ENCODE measurements around the gene NDUFA6.

Gene NDUFA6

DNA sequence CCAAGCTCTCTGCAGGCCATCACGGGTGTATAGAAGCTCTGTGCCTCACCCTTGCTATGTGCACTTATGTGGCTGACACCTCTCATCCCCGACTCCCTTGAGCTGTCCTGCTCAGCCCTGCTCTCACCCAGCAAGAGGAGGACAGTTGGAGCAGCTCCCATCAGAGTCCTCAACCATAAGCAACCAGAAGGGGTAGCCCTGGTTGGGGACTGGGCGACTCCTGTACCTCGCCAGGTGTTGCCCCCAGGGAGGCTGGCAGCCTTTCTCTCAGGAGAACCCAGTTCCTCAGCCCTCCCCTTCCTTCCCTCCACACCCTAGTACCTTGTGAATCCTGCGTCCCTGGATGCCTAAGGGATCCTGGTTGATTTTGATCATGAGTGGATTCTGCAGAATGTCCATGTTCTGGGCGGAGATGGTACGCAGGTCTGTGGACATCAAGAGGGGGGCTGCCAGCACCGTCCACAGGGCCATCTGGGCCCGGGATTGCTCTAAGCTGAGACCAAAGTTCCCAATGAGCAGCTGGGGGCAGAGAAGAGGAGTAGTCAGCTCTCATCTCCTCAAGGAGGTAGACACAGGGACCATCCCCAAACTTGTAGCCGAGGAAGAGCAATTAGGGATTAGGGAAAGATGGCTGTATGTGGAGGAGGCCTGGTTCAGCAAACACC lies 27.9 kb downstream of the NDUFA6 start:
- Histone ChIP-seq H3K4me1 (ENCODE audit: control insufficient read depth, insufficient read depth, low read length, poor library complexity, severe bottlenecking) (no peaks in the 10 kb centered on the region), H3K27ac (ENCODE audit: insufficient read depth, low read length, poor library complexity, severe bottlenecking) (no peak overlapping the region), H3K27me3 (replicated peaks; ENCODE audit: control insufficient read depth, insufficient read depth, low read length, poor library complexity, severe bottlenecking) (no peaks in the 10 kb centered on the region), H3K4me3 (ENCODE audit: insufficient read depth, low read depth, low read length, poor library complexity, severe bottlenecking) (no peak overlapping the region), H3K36me3 (ENCODE audit: control insufficient read depth, insufficient read depth, low read length) (peaks cover 60% of the 10 kb centered on the region), H3K9me3 (ENCODE audit: control insufficient read depth, low read length) (no peaks in the 10 kb centered on the region)
- DNase-seq = no peak

DNA sequence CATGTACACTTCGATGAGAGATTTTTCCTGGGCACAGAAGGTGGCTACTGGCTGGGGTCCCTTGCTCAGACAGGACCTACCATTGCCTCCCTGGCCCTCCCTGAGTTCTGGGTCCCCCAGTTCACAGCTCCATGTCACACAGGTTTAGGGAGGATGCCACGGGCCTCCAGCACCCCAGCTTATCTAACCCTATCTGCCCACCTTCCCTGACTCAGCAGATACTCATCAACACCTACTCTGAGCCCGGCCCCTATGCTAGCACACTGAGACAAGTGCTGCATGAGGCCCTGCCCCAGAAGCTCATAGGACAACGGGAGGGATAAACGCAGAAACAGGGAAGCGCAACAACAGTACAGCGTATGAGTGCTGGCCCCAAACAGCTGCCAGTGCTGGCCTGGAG lies 29.5 kb downstream of the NDUFA6 start:
- H3K27ac ChIP-seq (ENCODE audit: insufficient read depth, low read length, poor library complexity, severe bottlenecking) = no peak overlapping the region
- no peak for DNase-seq
- H3K9me3 ChIP-seq (ENCODE audit: control insufficient read depth, low read length) = peaks cover 9% of the 10 kb centered on the region
- H3K4me3 ChIP-seq (ENCODE audit: insufficient read depth, low read depth, low read length, poor library complexity, severe bottlenecking) = no peak overlapping the region
- no peaks in the 10 kb centered on the region for H3K4me1 ChIP-seq (ENCODE audit: control insufficient read depth, insufficient read depth, low read length, poor library complexity, severe bottlenecking)
- peaks cover 47% of the 10 kb centered on the region for H3K36me3 ChIP-seq (ENCODE audit: control insufficient read depth, insufficient read depth, low read length)
- no peaks in the 10 kb centered on the region for H3K27me3 ChIP-seq (replicated peaks; ENCODE audit: control insufficient read depth, insufficient read depth, low read length, poor library complexity, severe bottlenecking)

DNA sequence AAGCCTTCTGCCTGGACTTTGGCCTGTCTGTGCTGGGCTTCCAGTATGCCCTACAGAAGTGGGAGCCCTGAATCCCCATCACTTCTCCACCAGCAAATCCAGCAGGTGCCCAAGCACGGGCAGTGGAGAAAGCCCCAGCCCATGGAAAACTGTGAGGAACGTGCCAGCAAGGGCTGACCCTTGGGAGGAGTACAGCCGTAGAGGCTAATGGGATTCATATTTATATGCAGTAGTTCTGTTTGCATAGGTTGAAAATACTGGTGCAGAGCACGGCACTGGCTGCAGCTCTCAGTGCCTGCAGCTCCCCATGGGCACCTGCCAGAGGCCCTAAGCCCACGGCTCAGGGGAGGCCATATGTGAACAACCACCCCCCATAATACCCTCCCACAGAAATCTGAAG lies 30.1 kb downstream of the NDUFA6 start:
- H3K9me3 ChIP-seq (ENCODE audit: control insufficient read depth, low read length) = peaks cover 9% of the 10 kb centered on the region
- DNase-seq = no peak
- H3K27ac ChIP-seq (ENCODE audit: insufficient read depth, low read length, poor library complexity, severe bottlenecking) = no peak overlapping the region
- H3K4me1 ChIP-seq (ENCODE audit: control insufficient read depth, insufficient read depth, low read length, poor library complexity, severe bottlenecking) = no peaks in the 10 kb centered on the region
- peaks cover 41% of the 10 kb centered on the region for H3K36me3 ChIP-seq (ENCODE audit: control insufficient read depth, insufficient read depth, low read length)
- H3K4me3 ChIP-seq (ENCODE audit: insufficient read depth, low read depth, low read length, poor library complexity, severe bottlenecking) = no peak overlapping the region
- no peaks in the 10 kb centered on the region for H3K27me3 ChIP-seq (replicated peaks; ENCODE audit: control insufficient read depth, insufficient read depth, low read length, poor library complexity, severe bottlenecking)

DNA sequence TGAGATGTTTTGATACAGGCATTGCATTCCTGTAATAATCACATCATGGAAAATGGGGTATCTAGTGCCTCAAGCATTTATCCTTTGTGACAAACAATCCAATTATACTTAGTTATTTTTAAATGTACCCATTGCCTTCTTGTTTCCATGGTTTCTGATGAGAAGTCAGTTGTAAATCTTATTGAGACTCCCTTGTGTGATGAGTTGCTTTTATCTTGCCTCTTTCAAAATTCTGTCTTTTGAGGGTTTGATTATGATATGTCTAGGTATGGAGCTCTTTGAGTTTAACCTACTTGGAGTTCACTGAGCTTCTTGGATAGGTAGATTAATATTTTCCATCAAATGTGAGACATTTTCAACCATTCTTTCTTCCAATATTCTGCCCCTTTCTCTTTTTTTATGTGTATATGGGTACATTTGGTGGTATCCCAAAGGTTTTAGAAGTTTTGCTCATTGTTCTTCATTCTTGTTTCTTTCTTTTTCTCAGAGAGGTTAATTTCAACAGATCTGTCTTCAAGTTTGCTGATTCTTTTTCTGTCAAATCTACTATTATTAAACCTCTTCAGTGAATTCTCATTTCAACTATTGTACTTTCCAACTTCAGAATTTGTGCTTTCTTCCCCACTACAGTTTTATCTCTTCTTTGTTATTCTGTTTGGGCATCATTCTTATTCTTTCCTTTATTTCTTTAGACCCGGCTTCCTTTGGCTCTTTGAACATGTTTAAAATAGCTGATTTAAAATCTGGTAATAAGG lies 33.6 kb downstream of the NDUFA6 start:
- peaks cover 9% of the 10 kb centered on the region for H3K9me3 ChIP-seq (ENCODE audit: control insufficient read depth, low read length)
- no peak for DNase-seq
- H3K4me1 ChIP-seq (ENCODE audit: control insufficient read depth, insufficient read depth, low read length, poor library complexity, severe bottlenecking) = no peaks in the 10 kb centered on the region
- H3K36me3 ChIP-seq (ENCODE audit: control insufficient read depth, insufficient read depth, low read length) = peaks cover 28% of the 10 kb centered on the region
- H3K27ac ChIP-seq (ENCODE audit: insufficient read depth, low read length, poor library complexity, severe bottlenecking) = no peak overlapping the region
- no peaks in the 10 kb centered on the region for H3K27me3 ChIP-seq (replicated peaks; ENCODE audit: control insufficient read depth, insufficient read depth, low read length, poor library complexity, severe bottlenecking)
- no peak overlapping the region for H3K4me3 ChIP-seq (ENCODE audit: insufficient read depth, low read depth, low read length, poor library complexity, severe bottlenecking)

DNA sequence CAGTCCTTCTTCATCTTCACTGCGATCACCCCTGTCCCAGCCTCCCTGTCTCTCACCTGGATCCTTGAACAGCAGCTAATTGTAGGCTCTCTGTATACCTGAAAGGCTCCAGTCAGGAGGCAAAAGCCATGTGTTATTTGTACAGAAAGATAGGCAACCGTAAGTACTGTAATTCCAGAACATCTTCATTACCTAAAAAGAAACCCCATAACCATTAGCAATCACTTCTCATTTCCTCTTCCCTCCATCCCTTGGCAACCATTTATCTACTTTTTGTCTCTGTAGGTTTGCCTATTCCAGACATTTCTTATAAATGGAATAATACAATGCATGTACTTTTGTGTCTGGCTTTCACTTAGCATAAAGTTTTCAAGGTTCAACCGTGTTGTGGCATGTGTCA lies 37.8 kb downstream of the NDUFA6 start:
- no peak overlapping the region for H3K27ac ChIP-seq (ENCODE audit: insufficient read depth, low read length, poor library complexity, severe bottlenecking)
- no peaks in the 10 kb centered on the region for H3K4me1 ChIP-seq (ENCODE audit: control insufficient read depth, insufficient read depth, low read length, poor library complexity, severe bottlenecking)
- H3K36me3 ChIP-seq (ENCODE audit: control insufficient read depth, insufficient read depth, low read length) = no peaks in the 10 kb centered on the region
- H3K9me3 ChIP-seq (ENCODE audit: control insufficient read depth, low read length) = peaks cover 9% of the 10 kb centered on the region
- H3K4me3 ChIP-seq (ENCODE audit: insufficient read depth, low read depth, low read length, poor library complexity, severe bottlenecking) = no peak overlapping the region
- H3K27me3 ChIP-seq (replicated peaks; ENCODE audit: control insufficient read depth, insufficient read depth, low read length, poor library complexity, severe bottlenecking) = no peaks in the 10 kb centered on the region
- DNase-seq = no peak

DNA sequence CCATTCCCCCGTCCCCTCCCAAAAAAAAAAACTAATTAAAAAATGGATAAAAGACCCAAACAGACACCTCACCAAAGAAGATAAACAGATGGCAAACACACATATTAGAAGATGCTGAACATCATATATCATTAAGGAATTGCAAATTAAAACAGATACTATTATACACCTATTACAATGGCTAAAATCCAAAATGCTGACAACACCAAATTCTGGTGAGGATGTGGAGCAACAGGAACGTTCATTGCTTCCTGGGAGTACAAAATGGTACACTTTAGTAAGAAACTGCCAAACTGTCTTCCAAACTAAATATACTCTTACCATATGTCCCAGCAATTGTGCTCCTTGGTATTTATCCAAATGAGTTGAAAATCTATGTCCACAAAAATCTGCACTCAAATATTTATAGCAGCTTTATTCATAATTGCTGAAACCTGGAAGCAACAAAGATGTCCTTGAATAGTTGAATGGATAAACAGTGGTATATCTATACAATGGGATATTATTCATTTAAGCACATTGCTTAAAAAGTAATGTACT lies 39.9 kb downstream of the NDUFA6 start:
- H3K27me3 ChIP-seq (replicated peaks; ENCODE audit: control insufficient read depth, insufficient read depth, low read length, poor library complexity, severe bottlenecking) = no peaks in the 10 kb centered on the region
- no peaks in the 10 kb centered on the region for H3K36me3 ChIP-seq (ENCODE audit: control insufficient read depth, insufficient read depth, low read length)
- no peaks in the 10 kb centered on the region for H3K4me1 ChIP-seq (ENCODE audit: control insufficient read depth, insufficient read depth, low read length, poor library complexity, severe bottlenecking)
- H3K9me3 ChIP-seq (ENCODE audit: control insufficient read depth, low read length) = no peaks in the 10 kb centered on the region
- no peak for DNase-seq
- H3K27ac ChIP-seq (ENCODE audit: insufficient read depth, low read length, poor library complexity, severe bottlenecking) = no peak overlapping the region
- H3K4me3 ChIP-seq (ENCODE audit: insufficient read depth, low read depth, low read length, poor library complexity, severe bottlenecking) = no peak overlapping the region

DNA sequence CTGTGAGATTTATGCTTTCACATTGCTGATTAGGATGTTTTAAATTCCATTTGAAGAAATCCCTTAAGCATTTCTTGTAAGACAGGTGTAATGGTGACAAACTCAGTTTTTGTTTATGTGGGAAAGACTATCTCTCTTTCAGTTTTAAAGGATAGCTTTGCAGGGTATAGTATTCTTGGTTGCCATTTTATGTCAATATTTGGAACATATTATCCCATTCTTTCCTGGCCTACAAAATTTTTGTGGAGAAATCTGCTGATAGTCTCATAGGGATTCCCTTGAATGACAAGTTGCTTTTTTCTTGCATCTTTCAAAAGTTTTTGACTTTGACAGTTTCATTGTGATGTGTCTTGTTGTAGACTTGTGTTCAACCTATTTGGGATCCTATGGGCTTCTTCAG lies 48.8 kb downstream of the NDUFA6 start:
- H3K36me3 ChIP-seq (ENCODE audit: control insufficient read depth, insufficient read depth, low read length) = no peaks in the 10 kb centered on the region
- no peak overlapping the region for H3K27ac ChIP-seq (ENCODE audit: insufficient read depth, low read length, poor library complexity, severe bottlenecking)
- H3K9me3 ChIP-seq (ENCODE audit: control insufficient read depth, low read length) = no peaks in the 10 kb centered on the region
- no peaks in the 10 kb centered on the region for H3K4me1 ChIP-seq (ENCODE audit: control insufficient read depth, insufficient read depth, low read length, poor library complexity, severe bottlenecking)
- no peak for DNase-seq
- H3K27me3 ChIP-seq (replicated peaks; ENCODE audit: control insufficient read depth, insufficient read depth, low read length, poor library complexity, severe bottlenecking) = no peaks in the 10 kb centered on the region
- H3K4me3 ChIP-seq (ENCODE audit: insufficient read depth, low read depth, low read length, poor library complexity, severe bottlenecking) = no peak overlapping the region

DNA sequence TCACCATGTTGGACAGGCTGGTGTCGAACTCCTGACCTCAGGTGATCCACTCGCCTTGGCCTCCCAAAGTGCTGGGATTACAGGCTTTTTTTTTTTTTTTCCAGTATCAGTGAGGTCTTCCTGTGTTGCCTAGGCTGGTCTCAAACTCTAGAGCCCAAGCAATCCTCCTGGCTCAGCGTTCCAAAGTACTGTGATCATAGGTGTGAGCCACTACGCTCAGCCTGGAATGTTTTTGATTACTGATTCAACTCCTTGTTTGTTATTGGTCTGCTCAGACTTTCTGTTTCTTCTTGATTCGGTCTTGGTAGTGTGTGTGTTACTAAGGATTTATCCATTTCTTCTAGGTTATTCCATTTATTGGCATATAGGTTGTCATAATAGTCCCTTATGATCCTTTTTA lies 51.3 kb downstream of the NDUFA6 start:
- Histone ChIP-seq H3K27me3 (replicated peaks; ENCODE audit: control insufficient read depth, insufficient read depth, low read length, poor library complexity, severe bottlenecking) (no peaks in the 10 kb centered on the region), H3K27ac (ENCODE audit: insufficient read depth, low read length, poor library complexity, severe bottlenecking) (no peak overlapping the region), H3K36me3 (ENCODE audit: control insufficient read depth, insufficient read depth, low read length) (no peaks in the 10 kb centered on the region), H3K9me3 (ENCODE audit: control insufficient read depth, low read length) (no peaks in the 10 kb centered on the region), H3K4me3 (ENCODE audit: insufficient read depth, low read depth, low read length, poor library complexity, severe bottlenecking) (no peak overlapping the region), H3K4me1 (ENCODE audit: control insufficient read depth, insufficient read depth, low read length, poor library complexity, severe bottlenecking) (no peaks in the 10 kb centered on the region)
- DNase-seq = no peak

All from effector memory CD4-positive, alpha-beta T cell (primary cell).